HEK293 (cell line): Measurements from ENCODE around the gene AGAP3.

Experiments
- CTCF ChIA-PET: fragments of 350-600 bp; formaldehyde crosslinking; extraction: SDS; loops from one replicate; lab custom pipeline; 2021; ENCODE audit warnings: antibody characterized with exemption; lab: Yijun Ruan, JAX
- POLR2A ChIA-PET: fragments of 300-600 bp; formaldehyde crosslinking; extraction: SDS; loops from one replicate; lab custom pipeline; 2020; ENCODE audit warnings: antibody characterized with exemption, inconsistent platforms; lab: Yijun Ruan, JAX
- H3K27ac ChIP-seq: fragments of 200-500 bp; sonication (Bioruptor generic); 2 replicates; pipeline ENCODE4 v1.5.1; 2014; ENCODE audit warnings: low read depth, low read length, control low read depth, inconsistent platforms; ENCODE audit errors: extremely low read depth
- H3K36me3 ChIP-seq, 2 experiments: fragments of 200-500 bp in 1 of 2; sonication (Bioruptor generic) in 1 of 2; 1 replicate in 1 of 2; 2 replicates in 1 of 2; pipeline ENCODE4 v1.5.1; 2014 to 2017; ENCODE audit warnings: inconsistent platforms in 2 of 2, low read length in 2 of 2; ENCODE audit not compliant: control insufficient read depth in 2 of 2, insufficient read depth in 1 of 2
- H3K4me1 ChIP-seq: fragments of 200-500 bp; sonication (Bioruptor generic); 2 replicates; pipeline ENCODE4 v1.5.1; 2014; ENCODE audit warnings: mild to moderate bottlenecking, low read length, inconsistent platforms; ENCODE audit not compliant: control insufficient read depth, insufficient read depth
- H3K4me3 ChIP-seq: 2 replicates; pipeline ENCODE4 v1.5.1; 2011; ENCODE audit warnings: low read depth, mild to moderate bottlenecking, control low read depth, low read length, moderate library complexity
- H3K9me3 ChIP-seq: fragments of 200-500 bp; sonication (Bioruptor generic); 2 replicates; pipeline ENCODE4 v1.5.1; 2014; ENCODE audit warnings: low read depth, low read length, inconsistent platforms; ENCODE audit not compliant: control insufficient read depth, insufficient read depth
- GLI4 ChIP-seq: fragments of 450-650 bp; formaldehyde crosslinking; IDR thresholded peaks from 2 replicates; pipeline ENCODE4 v1.5.1; 2016; ENCODE audit warnings: missing biosample characterization, missing genetic modification characterization
- GLIS2 ChIP-seq: fragments of 450-650 bp; formaldehyde crosslinking; IDR thresholded peaks from 2 replicates; pipeline ENCODE4 v1.5.1; 2016; ENCODE audit warnings: missing biosample characterization, missing genetic modification characterization
- HOXC10 ChIP-seq: sonication (generic); formaldehyde crosslinking; IDR thresholded peaks from 2 replicates; pipeline ENCODE4 v1.8.1; 2023; ENCODE audit warnings: mild to moderate bottlenecking, missing genetic modification reagents
- IKZF3 ChIP-seq: fragments of 450-650 bp; IDR thresholded peaks from 2 replicates; pipeline ENCODE4 v1.5.0; 2018; ENCODE audit warnings: missing biosample characterization, mild to moderate bottlenecking, missing genetic modification characterization, moderate library complexity
- PATZ1 ChIP-seq: fragments of 450-650 bp; formaldehyde crosslinking; IDR thresholded peaks from 2 replicates; pipeline ENCODE4 v1.5.1; 2016; ENCODE audit warnings: missing biosample characterization, missing genetic modification characterization
- PRDM4 ChIP-seq: fragments of 450-650 bp; formaldehyde crosslinking; IDR thresholded peaks from 2 replicates; pipeline ENCODE4 v1.5.1; 2017; ENCODE audit warnings: missing biosample characterization, missing genetic modification characterization
- TRIM28 ChIP-seq: IDR thresholded peaks from 2 replicates; pipeline ENCODE4 v1.6.1; 2011; ENCODE audit warnings: low read length, control low read depth, borderline replicate concordance
- ZNF138 ChIP-seq: fragments of 450-650 bp; formaldehyde crosslinking; IDR thresholded peaks from 2 replicates; pipeline ENCODE4 v1.5.1; 2016; ENCODE audit warnings: missing biosample characterization, missing genetic modification characterization, borderline replicate concordance
- ZNF2 ChIP-seq: fragments of 450-650 bp; formaldehyde crosslinking; IDR thresholded peaks from 2 replicates; pipeline ENCODE4 v1.5.1; 2016; ENCODE audit warnings: missing biosample characterization, missing genetic modification characterization
- ZNF335 ChIP-seq: fragments of 450-650 bp; formaldehyde crosslinking; conservative IDR thresholded peaks from 2 replicates; pipeline ENCODE4 v1.5.1; 2016; ENCODE audit warnings: missing biosample characterization, missing genetic modification characterization
- ZNF366 ChIP-seq: fragments of 450-650 bp; formaldehyde crosslinking; conservative IDR thresholded peaks from 2 replicates; pipeline ENCODE4 v1.5.1; 2016; ENCODE audit warnings: missing biosample characterization, missing genetic modification characterization
- ZNF37A ChIP-seq: fragments of 450-650 bp; IDR thresholded peaks from 2 replicates; pipeline ENCODE4 v1.5.1; 2018; ENCODE audit warnings: missing biosample characterization, missing genetic modification characterization
- ZNF398 ChIP-seq: fragments of 450-650 bp; formaldehyde crosslinking; IDR thresholded peaks from 2 replicates; pipeline ENCODE4 v1.5.1; 2017; ENCODE audit warnings: missing biosample characterization, missing genetic modification characterization
- ZNF501 ChIP-seq: fragments of 450-650 bp; formaldehyde crosslinking; IDR thresholded peaks from 2 replicates; pipeline ENCODE4 v1.5.1; 2016; ENCODE audit warnings: missing biosample characterization, missing genetic modification characterization
- ZNF560 ChIP-seq: fragments of 450-650 bp; formaldehyde crosslinking; IDR thresholded peaks from 2 replicates; pipeline ENCODE4 v1.5.1; 2017; ENCODE audit warnings: missing biosample characterization, missing genetic modification characterization, borderline replicate concordance
- ZNF701 ChIP-seq: fragments of 450-650 bp; formaldehyde crosslinking; IDR thresholded peaks from 2 replicates; pipeline ENCODE4 v1.5.1; 2016; ENCODE audit warnings: missing biosample characterization, missing genetic modification characterization
- ZSCAN5A ChIP-seq: fragments of 450-650 bp; formaldehyde crosslinking; IDR thresholded peaks from 2 replicates; pipeline ENCODE4 v1.5.1; 2016; ENCODE audit warnings: missing biosample characterization, missing genetic modification characterization
- TF ChIP-seq, protein P1 (sequence below): fragments of 450-650 bp; formaldehyde crosslinking; IDR thresholded peaks from 2 replicates; pipeline ENCODE4 v1.5.1; 2016; ENCODE audit warnings: missing biosample characterization, missing genetic modification characterization

Gene AGAP3

DNA sequence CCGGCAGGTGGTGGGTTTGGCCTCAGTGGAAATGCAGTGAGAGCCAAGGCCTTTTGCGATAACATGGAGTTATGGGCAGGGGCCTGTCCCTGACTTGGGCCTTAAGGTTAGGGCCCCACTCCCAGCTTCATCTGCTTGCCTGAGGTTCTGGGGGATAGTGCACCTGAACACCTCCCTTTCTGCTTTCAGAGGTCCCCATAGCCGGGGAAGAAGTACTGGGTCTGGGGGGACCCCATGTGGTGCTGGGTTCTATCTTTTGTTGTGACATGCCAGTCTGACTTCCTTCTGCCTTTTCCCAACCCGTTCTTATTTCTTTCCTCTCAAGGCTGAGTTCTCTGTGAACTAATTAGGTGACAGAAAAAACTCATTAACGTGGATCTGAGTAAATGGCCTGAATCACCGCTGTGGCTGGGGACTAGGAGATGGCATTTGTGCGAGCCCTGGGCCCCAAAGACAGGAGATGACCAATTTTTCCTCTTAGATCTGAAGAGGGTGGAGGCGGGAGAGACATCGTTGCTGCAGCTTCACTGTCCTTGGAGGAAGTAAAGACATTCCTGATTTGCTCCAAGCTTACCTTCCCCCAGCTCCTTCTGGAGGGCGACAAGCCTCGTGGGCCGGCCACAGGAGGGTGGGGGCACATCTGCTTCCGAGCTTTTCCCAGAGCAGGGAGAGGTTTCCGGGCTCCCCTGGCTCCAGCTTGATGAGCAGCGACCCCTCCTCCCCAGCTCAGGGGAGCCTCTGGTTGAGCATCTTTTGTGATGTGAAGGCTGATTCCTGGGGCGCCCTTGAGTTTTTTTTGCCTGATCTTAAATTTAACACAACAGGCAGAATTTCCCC, 2.0 kb downstream of the AGAP3 start:
- Histone ChIP-seq H3K4me3 (peak overlapping the region; percentile 80), H3K36me3 (peaks cover 0 to 36% of the 10 kb centered on the region in 2 experiments; a peak in 1 of 3 replicates), H3K4me1 (peaks cover 4% of the 10 kb centered on the region; the same call in 1 of the 2 replicates), H3K27ac (peak overlapping the region; percentile 82; the same call in 1 of the 2 replicates), H3K9me3 (no peaks in the 10 kb centered on the region)
- POLR2A ChIA-PET: interaction anchor here (0.6 to 1.8 kb wide), 6 partner anchors 10 to 180 kb away, joined by 3 to 7 read pairs (median 4); partner anchors contain the start of gene ABCB8
- CTCF ChIA-PET: interaction anchor here (0.5 to 1.5 kb wide), 13 partner anchors 7 to 1316 kb away, joined by 3 to 8 read pairs (median 3); partner anchors contain the start of gene FASTK
- TF ChIP-seq ZNF2 (tag by site-specific recombination) (no peak), ZNF501 (no peak), ZNF138 (tag by site-specific recombination) (no peak), ZNF560 (tag by site-specific recombination) (no peak), ZNF366 (tag by site-specific recombination) (no peak; the same call in 1 of the 2 replicates), ZNF398 (tag by site-specific recombination) (no peak), GLIS2 (tag by site-specific recombination) (0 out of 2 replicates have a peak, but pooled peaks have one; percentile 3), HOXC10 (no peak), IKZF3 (tag by site-specific recombination) (peak; percentile 24; the same call in 1 of the 2 replicates), ZNF37A (tag by site-specific recombination) (no peak), GLI4 (tag by site-specific recombination) (no peak), ZNF701 (tag by site-specific recombination) (no peak), ZSCAN5A (tag by site-specific recombination) (no peak), PRDM4 (tag by site-specific recombination) (peak; percentile 43; the same call in 1 of the 2 replicates), PATZ1 (tag by site-specific recombination) (0 out of 2 replicates have a peak, but pooled peaks have one; percentile 14), TRIM28 (no peak), ZNF335 (tag by site-specific recombination) (peak; percentile 0)
- TF ChIP-seq, protein P1, sequence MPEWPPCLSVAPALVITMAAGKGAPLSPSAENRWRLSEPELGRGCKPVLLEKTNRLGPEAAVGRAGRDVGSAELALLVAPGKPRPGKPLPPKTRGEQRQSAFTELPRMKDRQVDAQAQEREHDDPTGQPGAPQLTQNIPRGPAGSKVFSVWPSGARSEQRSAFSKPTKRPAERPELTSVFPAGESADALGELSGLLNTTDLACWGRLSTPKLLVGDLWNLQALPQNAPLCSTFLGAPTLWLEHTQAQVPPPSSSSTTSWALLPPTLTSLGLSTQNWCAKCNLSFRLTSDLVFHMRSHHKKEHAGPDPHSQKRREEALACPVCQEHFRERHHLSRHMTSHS (tag by site-specific recombination): no peak
